ENCODE data around the gene ABCC10.
"Not testable (repeated sequence)": the region's sequence is repeated elsewhere in the genome, so short reads cannot be mapped to it uniquely, and the experiment has no call there.

The ABCC10 gene

GRCh38 chr6:43396408-43397149 is 30.8 kb upstream of the ABCC10 start:
- H3K9me3 Mint-ChIP-seq (ENCODE audit: low read depth), result no peaks in the 10 kb centered on the region
- H3K4me1 Mint-ChIP-seq (ENCODE audit: low read depth), result peaks cover 20% of the 10 kb centered on the region
- no peak overlapping the region for H3K27ac Mint-ChIP-seq
- H3K36me3 Mint-ChIP-seq, result no peaks in the 10 kb centered on the region
- H3K27me3 Mint-ChIP-seq, result no peaks in the 10 kb centered on the region
- no peak overlapping the region for H3K4me3 Mint-ChIP-seq

- Mint-ChIP-seq H3K4me1 (ENCODE audit: low read depth) (peaks cover 3% of the 10 kb centered on the region), H3K27me3 (no peaks in the 10 kb centered on the region), H3K4me3 (no peak overlapping the region), H3K27ac (no peak overlapping the region), H3K9me3 (ENCODE audit: low read depth) (no peaks in the 10 kb centered on the region), H3K36me3 (no peaks in the 10 kb centered on the region)
Observed at GRCh38 chr6:43399932-43400487, 27.3 kb upstream of the ABCC10 start.

- H3K4me3 Mint-ChIP-seq, result no peak overlapping the region
- H3K4me1 Mint-ChIP-seq (ENCODE audit: low read depth), result peaks cover 3% of the 10 kb centered on the region
- no peak overlapping the region for H3K27ac Mint-ChIP-seq
- peaks cover 4% of the 10 kb centered on the region for H3K36me3 Mint-ChIP-seq
- no peaks in the 10 kb centered on the region for H3K27me3 Mint-ChIP-seq
- no peaks in the 10 kb centered on the region for H3K9me3 Mint-ChIP-seq (ENCODE audit: low read depth)
Observed at GRCh38 chr6:43401730-43402129, 25.6 kb upstream of the ABCC10 start.

- peaks cover 4% of the 10 kb centered on the region for H3K36me3 Mint-ChIP-seq
- H3K27me3 Mint-ChIP-seq, result peaks cover 3% of the 10 kb centered on the region
- no peaks in the 10 kb centered on the region for H3K9me3 Mint-ChIP-seq (ENCODE audit: low read depth)
- H3K27ac Mint-ChIP-seq, result no peak overlapping the region
- no peak overlapping the region for H3K4me3 Mint-ChIP-seq
- H3K4me1 Mint-ChIP-seq (ENCODE audit: low read depth), result peaks cover 2% of the 10 kb centered on the region
Observed at GRCh38 chr6:43402820-43403219, 24.5 kb upstream of the ABCC10 start.

GRCh38 chr6:43405354-43405753 is 22.0 kb upstream of the ABCC10 start:
- H3K4me1 Mint-ChIP-seq (ENCODE audit: low read depth), result no peaks in the 10 kb centered on the region
- peaks cover 3% of the 10 kb centered on the region for H3K27me3 Mint-ChIP-seq
- peaks cover 4% of the 10 kb centered on the region for H3K36me3 Mint-ChIP-seq
- no peaks in the 10 kb centered on the region for H3K9me3 Mint-ChIP-seq (ENCODE audit: low read depth)
- no peak overlapping the region for H3K27ac Mint-ChIP-seq
- H3K4me3 Mint-ChIP-seq, result no peak overlapping the region

- peaks cover 4% of the 10 kb centered on the region for H3K27me3 Mint-ChIP-seq
- H3K4me1 Mint-ChIP-seq (ENCODE audit: low read depth), result no peaks in the 10 kb centered on the region
Observed at GRCh38 chr6:43407296-43407695, 20.0 kb upstream of the ABCC10 start.

GRCh38 chr6:43408259-43408658 is 19.1 kb upstream of the ABCC10 start:
- H3K4me3 Mint-ChIP-seq, result no peak overlapping the region
- H3K36me3 Mint-ChIP-seq, result peaks cover 4% of the 10 kb centered on the region
- no peaks in the 10 kb centered on the region for H3K9me3 Mint-ChIP-seq (ENCODE audit: low read depth)
- H3K27me3 Mint-ChIP-seq, result peaks cover 4% of the 10 kb centered on the region
- no peaks in the 10 kb centered on the region for H3K4me1 Mint-ChIP-seq (ENCODE audit: low read depth)
- H3K27ac Mint-ChIP-seq, result no peak overlapping the region

More at GRCh38 chr6:43407296-43407695, 20.0 kb upstream of the ABCC10 start:
- Mint-ChIP-seq H3K36me3 (peaks cover 4% of the 10 kb centered on the region), H3K4me3 (no peak overlapping the region), H3K27ac (no peak overlapping the region), H3K9me3 (ENCODE audit: low read depth) (no peaks in the 10 kb centered on the region)

GRCh38 chr6:43410776-43411175 is 16.6 kb upstream of the ABCC10 start:
- H3K27ac Mint-ChIP-seq; H3K4me3 Mint-ChIP-seq; H3K9me3 Mint-ChIP-seq (ENCODE audit: low read depth); H3K36me3 Mint-ChIP-seq; H3K27me3 Mint-ChIP-seq; H3K4me1 Mint-ChIP-seq (ENCODE audit: low read depth): not testable (repeated sequence)

- H3K27me3 Mint-ChIP-seq, result peaks cover 2% of the 10 kb centered on the region
- no peaks in the 10 kb centered on the region for H3K9me3 Mint-ChIP-seq (ENCODE audit: low read depth)
- no peaks in the 10 kb centered on the region for H3K36me3 Mint-ChIP-seq
- no peaks in the 10 kb centered on the region for H3K4me1 Mint-ChIP-seq (ENCODE audit: low read depth)
- no peak overlapping the region for H3K27ac Mint-ChIP-seq
- no peak overlapping the region for H3K4me3 Mint-ChIP-seq
Observed at GRCh38 chr6:43412541-43412940, 14.8 kb upstream of the ABCC10 start.

GRCh38 chr6:43413002-43413401 is 14.3 kb upstream of the ABCC10 start:
- H3K36me3 Mint-ChIP-seq, result no peaks in the 10 kb centered on the region
- no peaks in the 10 kb centered on the region for H3K4me1 Mint-ChIP-seq (ENCODE audit: low read depth)
- H3K27ac Mint-ChIP-seq, result no peak overlapping the region
- H3K9me3 Mint-ChIP-seq (ENCODE audit: low read depth), result no peaks in the 10 kb centered on the region
- peaks cover 2% of the 10 kb centered on the region for H3K27me3 Mint-ChIP-seq
- no peak overlapping the region for H3K4me3 Mint-ChIP-seq

- H3K4me1 Mint-ChIP-seq (ENCODE audit: low read depth); H3K9me3 Mint-ChIP-seq (ENCODE audit: low read depth); H3K36me3 Mint-ChIP-seq; H3K4me3 Mint-ChIP-seq; H3K27ac Mint-ChIP-seq; H3K27me3 Mint-ChIP-seq: not testable (repeated sequence)
Observed at GRCh38 chr6:43415275-43415674, 12.1 kb upstream of the ABCC10 start.

GRCh38 chr6:43416935-43417334 is 10.4 kb upstream of the ABCC10 start:
- no peaks in the 10 kb centered on the region for H3K4me1 Mint-ChIP-seq (ENCODE audit: low read depth)
- no peak overlapping the region for H3K27ac Mint-ChIP-seq
- H3K36me3 Mint-ChIP-seq, result no peaks in the 10 kb centered on the region
- H3K27me3 Mint-ChIP-seq, result no peaks in the 10 kb centered on the region
- H3K4me3 Mint-ChIP-seq, result no peak overlapping the region
- no peaks in the 10 kb centered on the region for H3K9me3 Mint-ChIP-seq (ENCODE audit: low read depth)

GRCh38 chr6:43420012-43420709 is 7.2 kb upstream of the ABCC10 start:
- Mint-ChIP-seq H3K4me1 (ENCODE audit: low read depth) (no peaks in the 10 kb centered on the region), H3K36me3 (no peaks in the 10 kb centered on the region), H3K27ac (no peak overlapping the region), H3K9me3 (ENCODE audit: low read depth) (no peaks in the 10 kb centered on the region), H3K4me3 (no peak overlapping the region), H3K27me3 (no peaks in the 10 kb centered on the region)

- Mint-ChIP-seq H3K9me3 (ENCODE audit: low read depth) (no peaks in the 10 kb centered on the region), H3K27me3 (no peaks in the 10 kb centered on the region), H3K27ac (no peak overlapping the region), H3K36me3 (no peaks in the 10 kb centered on the region), H3K4me3 (no peak overlapping the region), H3K4me1 (ENCODE audit: low read depth) (peaks cover 4% of the 10 kb centered on the region)
Observed at GRCh38 chr6:43421831-43422230, 5.5 kb upstream of the ABCC10 start.

- peaks cover 19% of the 10 kb centered on the region for H3K4me1 Mint-ChIP-seq (ENCODE audit: low read depth)
- not testable (repeated sequence) for H3K36me3 Mint-ChIP-seq; H3K27ac Mint-ChIP-seq; H3K4me3 Mint-ChIP-seq; H3K9me3 Mint-ChIP-seq (ENCODE audit: low read depth); H3K27me3 Mint-ChIP-seq
Observed at GRCh38 chr6:43425083-43425482, 2.3 kb upstream of the ABCC10 start.

Data from activated naive CD8-positive, alpha-beta T cell (primary cell).